ENCODE measurements around the gene CDC42EP5.
"Not testable (repeated sequence)": the region's sequence is repeated elsewhere in the genome, so short reads cannot be mapped to it uniquely, and the experiment has no call there.

The CDC42EP5 gene

GRCh38 chr19:54473071-54473891 lies at the start of gene CDC42EP5:
CDC42EP5 (minus strand) TSS chr19:54473296; CDS start chr19:54465547, 7,749 bp downstream.
- Mint-ChIP-seq H3K27me3 (peaks cover 73% of the 10 kb centered on the region), H3K36me3 (no peaks in the 10 kb centered on the region), H3K4me3 (no peak within 1 kb of the TSS), H3K27ac (no peak within 1 kb of the TSS), H3K4me1 (peaks cover 8% of the 10 kb centered on the region), H3K9me3 (no peaks in the 10 kb centered on the region)
- CTCF ChIA-PET = interaction anchor here (1.9 kb wide), 1 partner anchor 202 kb away, joined by 10 read pairs; no protein-coding TSS in a partner anchor
- no peak for DNase-seq

- H3K27me3 Mint-ChIP-seq = peaks cover 20% of the 10 kb centered on the region
Observed at GRCh38 chr19:54521860-54522513, 48.9 kb upstream of the CDC42EP5 start.

GRCh38 chr19:54521022-54521859 lies 48.1 kb upstream of the CDC42EP5 start:
- CTCF ChIA-PET = interaction anchor here (0.9 to 1.1 kb wide), 2 partner anchors 41 to 132 kb away, joined by 3 read pairs; no protein-coding TSS in a partner anchor
- peak; percentile 48 for DNase-seq
- Mint-ChIP-seq H3K27me3 (peaks cover 14% of the 10 kb centered on the region), H3K27ac (peak overlapping the region; percentile 92), H3K9me3 (peaks cover 2% of the 10 kb centered on the region), H3K4me3 (peak overlapping the region; percentile 67), H3K36me3 (peaks cover 13% of the 10 kb centered on the region), H3K4me1 (peaks cover 70% of the 10 kb centered on the region)

More at GRCh38 chr19:54521860-54522513, 48.9 kb upstream of the CDC42EP5 start:
- Mint-ChIP-seq H3K4me3 (peak overlapping the region; percentile 67), H3K9me3 (peaks cover 2% of the 10 kb centered on the region), H3K27ac (peak overlapping the region; percentile 92), H3K36me3 (peaks cover 14% of the 10 kb centered on the region), H3K4me1 (peaks cover 70% of the 10 kb centered on the region)
- DNase-seq = no peak
- CTCF ChIA-PET = no interaction called here

DNA sequence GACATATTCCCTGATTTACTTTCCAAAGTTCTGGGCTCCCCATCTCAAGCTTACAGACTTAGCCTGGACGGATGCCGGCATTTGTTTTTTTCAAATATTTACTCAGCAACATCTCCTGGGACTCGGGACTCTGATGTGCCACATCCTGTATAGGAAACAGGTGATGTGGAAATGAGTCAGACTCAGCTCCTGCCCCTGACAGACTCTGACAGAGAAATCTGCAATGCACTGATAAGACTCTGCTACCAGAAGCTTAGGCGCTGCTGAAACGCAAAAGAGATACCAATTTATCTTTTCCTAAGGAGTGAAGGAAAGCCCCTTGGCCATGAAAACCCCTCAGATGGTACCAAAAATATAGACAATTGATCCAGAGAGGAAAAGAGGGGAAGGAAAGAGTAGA lies 45.7 kb upstream of the CDC42EP5 start:
- peak overlapping the region; percentile 92 for H3K27ac Mint-ChIP-seq
- peaks cover 28% of the 10 kb centered on the region for H3K27me3 Mint-ChIP-seq

GRCh38 chr19:54517483-54517882 lies 44.4 kb upstream of the CDC42EP5 start:
- peaks cover 8% of the 10 kb centered on the region for H3K36me3 Mint-ChIP-seq
- peaks cover 51% of the 10 kb centered on the region for H3K4me1 Mint-ChIP-seq
- peak; percentile 89 for DNase-seq
- CTCF ChIA-PET = no interaction called here
- no peaks in the 10 kb centered on the region for H3K9me3 Mint-ChIP-seq
- H3K27ac Mint-ChIP-seq = no peak overlapping the region
- peaks cover 40% of the 10 kb centered on the region for H3K27me3 Mint-ChIP-seq
- H3K4me3 Mint-ChIP-seq = no peak overlapping the region

More for the DNA sequence above, 45.7 kb upstream of the CDC42EP5 start:
- peak; percentile 72 for DNase-seq
- Mint-ChIP-seq H3K9me3 (peaks cover 2% of the 10 kb centered on the region), H3K36me3 (peaks cover 13% of the 10 kb centered on the region), H3K4me1 (peaks cover 64% of the 10 kb centered on the region), H3K4me3 (peak overlapping the region; percentile 53)
- CTCF ChIA-PET = interaction anchor here (0.8 to 1.4 kb wide), 3 partner anchors 20 to 41 kb away, joined by 3 to 10 read pairs (median 3); no protein-coding TSS in a partner anchor

DNA sequence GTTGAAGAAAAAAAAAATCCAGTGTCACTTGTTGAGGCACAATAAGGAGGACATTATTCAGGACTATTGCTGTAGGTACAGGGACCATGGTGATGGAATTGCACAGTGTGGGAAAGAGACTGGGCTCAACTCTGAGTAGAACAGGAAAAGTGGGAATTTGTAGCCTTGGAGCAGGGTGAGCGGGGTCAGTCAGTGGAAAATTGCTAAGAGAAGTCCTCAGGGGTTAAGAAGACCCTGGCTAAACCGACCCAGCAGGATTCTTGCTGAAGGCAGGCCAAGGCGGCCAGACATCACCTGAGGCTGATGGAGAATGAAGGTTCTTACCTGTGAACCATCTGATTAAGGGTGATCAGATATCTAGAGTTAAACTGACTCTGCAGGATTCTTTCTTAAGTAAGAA lies 42.1 kb upstream of the CDC42EP5 start:
- DNase-seq = no peak
- no peak overlapping the region for H3K4me3 Mint-ChIP-seq
- H3K27me3 Mint-ChIP-seq = peaks cover 42% of the 10 kb centered on the region
- peaks cover 5% of the 10 kb centered on the region for H3K36me3 Mint-ChIP-seq
- peaks cover 28% of the 10 kb centered on the region for H3K4me1 Mint-ChIP-seq
- CTCF ChIA-PET = no interaction called here
- H3K27ac Mint-ChIP-seq = no peak overlapping the region
- no peaks in the 10 kb centered on the region for H3K9me3 Mint-ChIP-seq

GRCh38 chr19:54509200-54509940 lies 36.3 kb upstream of the CDC42EP5 start:
- not testable (repeated sequence) for H3K27ac Mint-ChIP-seq, H3K36me3 Mint-ChIP-seq

GRCh38 chr19:54508487-54508886 lies 35.4 kb upstream of the CDC42EP5 start:
- H3K36me3 Mint-ChIP-seq, H3K4me3 Mint-ChIP-seq, DNase-seq, H3K9me3 Mint-ChIP-seq, CTCF ChIA-PET, H3K27ac Mint-ChIP-seq: not testable (repeated sequence)
- peaks cover 28% of the 10 kb centered on the region for H3K27me3 Mint-ChIP-seq
- peaks cover 34% of the 10 kb centered on the region for H3K4me1 Mint-ChIP-seq

More at GRCh38 chr19:54509200-54509940, 36.3 kb upstream of the CDC42EP5 start:
- H3K4me3 Mint-ChIP-seq, CTCF ChIA-PET, H3K9me3 Mint-ChIP-seq, DNase-seq: not testable (repeated sequence)
- Mint-ChIP-seq H3K4me1 (peaks cover 34% of the 10 kb centered on the region), H3K27me3 (peaks cover 30% of the 10 kb centered on the region)

GRCh38 chr19:54507824-54508223 lies 34.7 kb upstream of the CDC42EP5 start:
- Mint-ChIP-seq H3K9me3 (no peaks in the 10 kb centered on the region), H3K4me3 (no peak overlapping the region)
- CTCF ChIA-PET = no interaction called here

GRCh38 chr19:54507038-54507717 lies 34.1 kb upstream of the CDC42EP5 start:
- Mint-ChIP-seq H3K27ac (peak overlapping the region; percentile 24), H3K27me3 (peaks cover 28% of the 10 kb centered on the region), H3K4me1 (peaks cover 41% of the 10 kb centered on the region), H3K4me3 (peak overlapping the region; percentile 40)
- H3K36me3 Mint-ChIP-seq, H3K9me3 Mint-ChIP-seq, CTCF ChIA-PET, DNase-seq: not testable (repeated sequence)

More at GRCh38 chr19:54507824-54508223, 34.7 kb upstream of the CDC42EP5 start:
- Mint-ChIP-seq H3K27ac (no peak overlapping the region), H3K4me1 (peaks cover 34% of the 10 kb centered on the region), H3K27me3 (peaks cover 29% of the 10 kb centered on the region), H3K36me3 (no peaks in the 10 kb centered on the region)
- DNase-seq = no peak

DNA sequence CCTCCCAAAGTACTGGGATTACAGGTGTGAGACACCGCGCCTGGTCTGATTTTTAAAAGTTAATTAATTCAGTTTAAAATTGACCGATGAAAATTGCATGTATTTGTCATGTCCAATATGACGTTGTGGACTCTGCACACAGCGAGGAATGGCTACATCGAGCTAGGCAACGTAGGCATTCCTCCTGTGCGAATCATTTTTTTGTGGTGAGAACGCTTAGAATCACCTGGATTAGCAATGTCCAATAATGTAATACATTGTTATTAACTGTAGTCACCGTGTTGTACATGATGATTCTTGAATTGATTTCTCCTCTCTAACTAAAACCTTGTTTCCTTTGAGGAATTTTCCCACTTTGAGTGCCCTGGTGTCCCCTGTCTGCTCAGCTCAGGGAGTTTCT lies 33.0 kb upstream of the CDC42EP5 start:
- Mint-ChIP-seq H3K27ac (no peak overlapping the region), H3K4me3 (no peak overlapping the region), H3K9me3 (no peaks in the 10 kb centered on the region), H3K27me3 (peaks cover 29% of the 10 kb centered on the region), H3K4me1 (peaks cover 41% of the 10 kb centered on the region), H3K36me3 (no peaks in the 10 kb centered on the region)
- CTCF ChIA-PET = interaction anchor here (0.8 kb wide), 1 partner anchor 27 kb away, joined by 3 read pairs; no protein-coding TSS in a partner anchor
- no peak for DNase-seq

DNA sequence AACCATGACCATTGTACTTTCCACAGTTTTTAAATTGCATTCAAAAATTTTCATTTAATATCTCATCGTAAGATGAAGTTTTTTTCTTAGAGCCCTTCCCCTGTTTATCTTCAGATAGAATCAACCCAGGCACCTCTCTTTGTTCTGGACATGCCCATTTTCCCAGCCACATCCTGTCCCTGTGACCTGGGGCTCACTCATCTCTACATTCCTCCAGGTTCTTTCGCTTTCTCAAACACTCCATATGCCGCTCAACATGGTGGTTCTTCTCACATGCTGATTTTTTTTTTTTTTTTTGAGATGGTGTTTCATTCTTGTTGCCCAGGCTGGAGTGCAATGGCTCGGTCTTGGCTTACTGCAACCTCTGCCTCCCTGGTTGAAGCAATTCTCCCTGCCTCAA lies 32.4 kb upstream of the CDC42EP5 start:
- DNase-seq, H3K36me3 Mint-ChIP-seq, H3K4me3 Mint-ChIP-seq, CTCF ChIA-PET, H3K9me3 Mint-ChIP-seq: not testable (repeated sequence)
- Mint-ChIP-seq H3K4me1 (peaks cover 41% of the 10 kb centered on the region), H3K27me3 (peaks cover 34% of the 10 kb centered on the region), H3K27ac (peak overlapping the region; percentile 64)

- DNase-seq = peak; percentile 52
- no peaks in the 10 kb centered on the region for H3K9me3 Mint-ChIP-seq
- CTCF ChIA-PET = no interaction called here
- H3K4me3 Mint-ChIP-seq = peak within 1 kb of the TSS; percentile 66
- H3K27me3 Mint-ChIP-seq = peaks cover 46% of the 10 kb centered on the region
- H3K4me1 Mint-ChIP-seq = peaks cover 50% of the 10 kb centered on the region
- H3K27ac Mint-ChIP-seq = no peak within 1 kb of the TSS
- H3K36me3 Mint-ChIP-seq = no peaks in the 10 kb centered on the region
Observed at GRCh38 chr19:54502518-54503048, 29.5 kb upstream of the CDC42EP5 start, which contains the start of gene LAIR2. LAIR2 (plus strand) TSS chr19:54502831; CDS start chr19:54502919, 88 bp downstream.

Data from activated naive CD4-positive, alpha-beta T cell treated with anti-CD3 and anti-CD28 coated beads, Interleukin-2, amount 10 ng/mL, durations not matched to agents 7 days and 5 days (primary cell).